Measurements from ENCODE around the gene PARD3B.

DNA sequence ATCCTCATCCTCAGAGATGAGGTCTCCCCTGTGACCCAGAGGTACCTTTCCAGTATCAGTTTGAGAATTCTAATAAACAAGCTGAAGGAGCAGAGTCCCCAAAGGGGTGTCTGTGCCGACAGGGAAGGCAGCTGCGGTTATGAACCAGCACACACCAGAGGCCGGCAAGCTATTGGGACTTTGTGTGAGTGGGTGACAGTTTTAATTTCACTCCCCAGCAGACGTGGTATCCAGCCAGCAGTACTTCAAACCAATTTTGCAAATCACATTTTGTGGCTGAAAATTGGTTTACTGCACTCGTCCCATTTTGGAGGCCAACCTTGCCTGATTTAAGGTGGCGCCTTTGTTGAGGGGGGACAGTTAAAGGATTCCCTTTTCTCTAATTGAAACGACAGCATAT lies 1034.1 kb downstream of the PARD3B start:
- TF ChIP-seq POLR2A (IDR thresholded peaks at IDR 0.05; ENCODE audit: low read depth, low read length) = no peak
- no peak for TF ChIP-seq TAF1 (IDR thresholded peaks at IDR 0.05; ENCODE audit: borderline replicate concordance, low read depth, low read length)

Measured in GM12892 (cell line).